Neural cell (in vitro differentiated cells): ENCODE measurements around the gene AP3S1. TPM values are rescaled to one million over a fixed set of nuclear protein-coding genes. Genes with fewer than 3 reads are reported as not detected.

Source experiments
- H2AFZ ChIP-seq: fragments of 200-600, 300-800 bp; sonication (generic), shearing (Covaris generic); 2 replicates; pipeline ENCODE4 v1.6.0; 2014; ENCODE audit warnings: low read depth, mild to moderate bottlenecking, antibody characterized with exemption, low read length, moderate library complexity
- H3F3A ChIP-seq: fragments of 200-600 bp; shearing (Covaris generic); 2 replicates; pipeline ENCODE4 v1.6.1; 2016; ENCODE audit warnings: mild to moderate bottlenecking, moderate library complexity, mixed read lengths, antibody characterized with exemption, low read length; ENCODE audit not compliant: insufficient read depth, poor library complexity, severe bottlenecking
- H3K27ac ChIP-seq: fragments of 200-600, 300-800 bp; sonication (generic), shearing (Covaris generic); 2 replicates; pipeline ENCODE4 v1.5.1; 2014; ENCODE audit warnings: mild to moderate bottlenecking, low read length, moderate library complexity
- H3K27me3 ChIP-seq: fragments of 300-800, 200-600 bp; sonication (generic), shearing (Covaris generic); 2 replicates; pipeline ENCODE4 v1.6.0; 2014; ENCODE audit warnings: mild to moderate bottlenecking, low read depth, low read length, moderate library complexity; ENCODE audit not compliant: insufficient read depth
- H3K36me3 ChIP-seq: fragments of 300-800, 200-600 bp; sonication (generic), shearing (Covaris generic); 2 replicates; pipeline ENCODE4 v1.5.1; 2014; ENCODE audit warnings: mild to moderate bottlenecking, antibody characterized with exemption, low read length, moderate library complexity; ENCODE audit not compliant: insufficient read depth
- H3K4me2 ChIP-seq: fragments of 300-800, 200-600 bp; sonication (generic), shearing (Covaris generic); 2 replicates; pipeline ENCODE4 v1.6.0; 2014; ENCODE audit warnings: mild to moderate bottlenecking, low read length
- H3K4me3 ChIP-seq: fragments of 300-800, 200-600 bp; sonication (generic), shearing (Covaris generic); 2 replicates; pipeline ENCODE4 v1.5.1; 2014; ENCODE audit warnings: mild to moderate bottlenecking, low read length, moderate library complexity
- H3K79me2 ChIP-seq: fragments of 200-600 bp; shearing (Covaris generic); replicated peaks from 2 replicates; pipeline ENCODE4 v1.6.0; 2014; ENCODE audit warnings: mild to moderate bottlenecking, low read length, moderate library complexity; ENCODE audit not compliant: insufficient read depth
- H3K9ac ChIP-seq: fragments of 300-800, 200-600 bp; sonication (generic), shearing (Covaris generic); 2 replicates; pipeline ENCODE4 v1.6.1; 2016; ENCODE audit warnings: mild to moderate bottlenecking, low read length, mixed read lengths
- H3K9me2 ChIP-seq: fragments of 200-600 bp; shearing (Covaris generic); 2 replicates; pipeline ENCODE4 v1.6.1; 2016; ENCODE audit warnings: mild to moderate bottlenecking, low read length, mixed read lengths; ENCODE audit not compliant: insufficient read depth
- H3K9me3 ChIP-seq: fragments of 200-600, 300-800 bp; sonication (generic), shearing (Covaris generic); 2 replicates; pipeline ENCODE4 v1.6.1; 2016; ENCODE audit warnings: mild to moderate bottlenecking, mixed run types, low read length, moderate library complexity, mixed read lengths
- H4K20me1 ChIP-seq: fragments of 200-600 bp; shearing (Covaris generic); 2 replicates; pipeline ENCODE4 v1.6.1; 2016; ENCODE audit warnings: mild to moderate bottlenecking, mixed run types; ENCODE audit not compliant: insufficient read depth
- CTCF ChIP-seq: fragments of 450-650 bp; IDR thresholded peaks from 2 replicates; pipeline ENCODE4 v1.5.1; 2014; ENCODE audit warnings: antibody characterized with exemption, mild to moderate bottlenecking, moderate library complexity; ENCODE audit not compliant: poor library complexity, severe bottlenecking
- EP300 ChIP-seq: fragments of 450-650 bp; conservative IDR thresholded peaks from 2 replicates; pipeline ENCODE4 v1.6.1; 2014; ENCODE audit warnings: antibody characterized with exemption, mild to moderate bottlenecking, moderate library complexity; ENCODE audit not compliant: poor library complexity, severe bottlenecking
- EZH2 ChIP-seq: fragments of 200-600, 300-800 bp; shearing (Covaris generic), sonication (generic); IDR thresholded peaks from 2 replicates; pipeline ENCODE4 v1.6.1; 2014; ENCODE audit warnings: antibody characterized with exemption, low read length, borderline replicate concordance, mild to moderate bottlenecking; ENCODE audit not compliant: insufficient read depth, poor library complexity, severe bottlenecking
- MXI1 ChIP-seq: fragments of 450-650 bp; conservative IDR thresholded peaks from 2 replicates; pipeline ENCODE4 v1.6.1; 2014; ENCODE audit warnings: antibody characterized with exemption, mild to moderate bottlenecking; ENCODE audit not compliant: poor library complexity, severe bottlenecking
- POLR2AphosphoS5 ChIP-seq: IDR thresholded peaks from 2 replicates; pipeline ENCODE4 v1.6.1; 2012
- RAD21 ChIP-seq: fragments of 450-650 bp; conservative IDR thresholded peaks from 2 replicates; pipeline ENCODE4 v1.6.1; 2014; ENCODE audit warnings: antibody characterized with exemption, mild to moderate bottlenecking, moderate library complexity
- REST ChIP-seq: IDR thresholded peaks from 2 replicates; pipeline ENCODE4 v1.6.1; 2012; ENCODE audit warnings: borderline replicate concordance
- SMC3 ChIP-seq: fragments of 450-650 bp; conservative IDR thresholded peaks from 2 replicates; pipeline ENCODE4 v1.6.1; 2014; ENCODE audit warnings: antibody characterized with exemption, mild to moderate bottlenecking, moderate library complexity; ENCODE audit not compliant: poor library complexity
- TAF1 ChIP-seq: IDR thresholded peaks from 2 replicates; pipeline ENCODE4 v1.6.1; 2012; ENCODE audit warnings: low read depth
- polyA plus RNA-seq: library from polyadenylated mRNA; depleted of rRNA; stranded (reverse); fragments of >200 nt; gene quantifications from 2 replicates; pipeline ENCODE4 v1.2.3, GENCODE V29; 2014

The AP3S1 gene
- polyA plus RNA-seq, 1 donor from 2014 or later = 207 TPM

- Histone ChIP-seq H2AFZ (no peak overlapping the region), H3K27ac (no peak overlapping the region), H3F3A (no peaks in the 10 kb centered on the region), H3K36me3 (no peaks in the 10 kb centered on the region), H3K9me2 (no peaks in the 10 kb centered on the region), H3K9ac (no peak overlapping the region), H3K9me3 (no peaks in the 10 kb centered on the region), H3K79me2 (no peaks in the 10 kb centered on the region), H3K4me2 (no peak overlapping the region), H4K20me1 (no peaks in the 10 kb centered on the region), H3K4me3 (no peak overlapping the region), H3K27me3 (no peaks in the 10 kb centered on the region)
- TF ChIP-seq SMC3 = no peak
- TF ChIP-seq REST = no peak
- TF ChIP-seq MXI1 = no peak
- TF ChIP-seq RAD21 = no peak
- no peak for TF ChIP-seq CTCF
- no peak for TF ChIP-seq POLR2AphosphoS5
- TF ChIP-seq EZH2 = no peak
- no peak for TF ChIP-seq EP300
- TF ChIP-seq TAF1 = no peak
These were observed 50.3 kb downstream of the AP3S1 start for GRCh38 chr5:115892021-115892420.

GRCh38 chr5:115894342-115894741, 52.6 kb downstream of the AP3S1 start:
- no peak overlapping the region for H3K9ac ChIP-seq
- H3K9me3 ChIP-seq = no peaks in the 10 kb centered on the region
- H3K9me2 ChIP-seq = no peaks in the 10 kb centered on the region
- no peak overlapping the region for H3K4me2 ChIP-seq
- H3K4me3 ChIP-seq = no peak overlapping the region
- H3K36me3 ChIP-seq = no peaks in the 10 kb centered on the region
- H2AFZ ChIP-seq = no peak overlapping the region
- H3F3A ChIP-seq = no peaks in the 10 kb centered on the region
- no peaks in the 10 kb centered on the region for H4K20me1 ChIP-seq
- no peak overlapping the region for H3K27ac ChIP-seq
- H3K79me2 ChIP-seq = no peaks in the 10 kb centered on the region
- no peaks in the 10 kb centered on the region for H3K27me3 ChIP-seq
- TF ChIP-seq EZH2 (no peak), REST (no peak), POLR2AphosphoS5 (no peak), CTCF (no peak), SMC3 (no peak), EP300 (no peak), TAF1 (no peak)
